Skin epidermis (tissue), 12 donors: ENCODE results near the gene MACIR.
"Not testable (repeated sequence)": the region's sequence is repeated elsewhere in the genome, so short reads cannot be mapped to it uniquely, and the experiment has no call there.

Experiments
- H3K27ac ChIP-seq, 21 experiments: fragments of 200-600 bp; sonication (generic) in 11 of 21; one replicate each; pipeline ENCODE4 v1.5.0; 2020; ENCODE audit warnings: mild to moderate bottlenecking in 3 of 21, inconsistent platforms in 2 of 21, moderate library complexity in 2 of 21
- H3K4me3 ChIP-seq, 7 experiments: fragments of 200-600 bp; sonication (generic) in 2 of 7; one replicate each; pipeline ENCODE4 v1.5.0; 2020; ENCODE audit warnings: inconsistent platforms in 2 of 7, mild to moderate bottlenecking in 2 of 7, moderate library complexity in 1 of 7

MACIR gene

GRCh38 chr5:103258368-103258956, at the start of gene MACIR:
MACIR (plus strand) TSS chr5:103258763; CDS start chr5:103275920, 17,157 bp downstream.
- peak within 1 kb of the TSS; percentile 27 to 90 (median 79) for H3K27ac ChIP-seq
- H3K4me3 ChIP-seq: peak within 1 kb of the TSS; percentile 66 to 98 (median 88)

GRCh38 chr5:103209065-103209464, 49.5 kb upstream of the MACIR start:
- H3K27ac ChIP-seq: no peak overlapping the region
- H3K4me3 ChIP-seq: no peak overlapping the region

GRCh38 chr5:103210952-103211351, 47.6 kb upstream of the MACIR start:
- Histone ChIP-seq H3K27ac (no peak overlapping the region), H3K4me3 (no peak overlapping the region)

GRCh38 chr5:103211576-103212561, 46.7 kb upstream of the MACIR start:
- Histone ChIP-seq H3K4me3 (no peak overlapping the region), H3K27ac (no peak overlapping the region)

- H3K27ac ChIP-seq: no peak overlapping the region
- no peak overlapping the region for H3K4me3 ChIP-seq
Observed at GRCh38 chr5:103216137-103216536, 42.4 kb upstream of the MACIR start.

- Histone ChIP-seq H3K4me3 (no peak overlapping the region), H3K27ac (no peak overlapping the region)
Observed at GRCh38 chr5:103216697-103217096, 41.9 kb upstream of the MACIR start.

- Histone ChIP-seq H3K27ac (no peak overlapping the region), H3K4me3 (no peak overlapping the region)
Observed at GRCh38 chr5:103217101-103217500, 41.5 kb upstream of the MACIR start.

GRCh38 chr5:103218164-103218563, 40.4 kb upstream of the MACIR start:
- H3K4me3 ChIP-seq: no peak overlapping the region
- no peak overlapping the region for H3K27ac ChIP-seq

- not testable (repeated sequence) for H3K4me3 ChIP-seq, H3K27ac ChIP-seq
Observed at GRCh38 chr5:103219074-103219473, 39.5 kb upstream of the MACIR start.

- no peak overlapping the region for H3K27ac ChIP-seq
- no peak overlapping the region for H3K4me3 ChIP-seq
Observed at GRCh38 chr5:103223031-103223955, 35.3 kb upstream of the MACIR start.

- Histone ChIP-seq H3K4me3 (no peak overlapping the region), H3K27ac (no peak overlapping the region)
Observed at GRCh38 chr5:103224118-103224893, 34.3 kb upstream of the MACIR start.

GRCh38 chr5:103224894-103225246, 33.7 kb upstream of the MACIR start:
- H3K27ac ChIP-seq: no peak overlapping the region
- H3K4me3 ChIP-seq: no peak overlapping the region

- Histone ChIP-seq H3K27ac (no peak overlapping the region), H3K4me3 (no peak overlapping the region)
Observed at GRCh38 chr5:103228061-103228460, 30.5 kb upstream of the MACIR start.

- H3K4me3 ChIP-seq: no peak overlapping the region
- no peak overlapping the region for H3K27ac ChIP-seq
Observed at GRCh38 chr5:103228588-103228987, 30.0 kb upstream of the MACIR start.

GRCh38 chr5:103232393-103232999, 26.1 kb upstream of the MACIR start:
- H3K27ac ChIP-seq: no peak overlapping the region
- no peak overlapping the region for H3K4me3 ChIP-seq

GRCh38 chr5:103234239-103234975, 24.2 kb upstream of the MACIR start:
- Histone ChIP-seq H3K27ac (no peak overlapping the region), H3K4me3 (no peak overlapping the region)

GRCh38 chr5:103235891-103236290, 22.7 kb upstream of the MACIR start:
- Histone ChIP-seq H3K4me3 (no peak overlapping the region), H3K27ac (no peak overlapping the region)

- no peak overlapping the region for H3K27ac ChIP-seq
- no peak overlapping the region for H3K4me3 ChIP-seq
Observed at GRCh38 chr5:103237778-103238177, 20.8 kb upstream of the MACIR start.
